Hair follicle dermal papilla cell (primary cell): ENCODE measurements around the gene ZNF428. TPM values are rescaled to one million over a fixed set of nuclear protein-coding genes. Genes with fewer than 3 reads are reported as not detected.

Experiments
- small RNA-seq: library from RNA; depleted of rRNA; stranded (forward); fragments of <200 nt; gene quantifications from one replicate; pipeline ENCODE3, GENCODE V24; 2012
- total RNA-seq: library from RNA; depleted of rRNA; stranded (reverse); fragments of >200 nt; gene quantifications from 2 replicates; pipeline ENCODE4 v1.2.3, GENCODE V29; 2012

The ZNF428 gene, protein sequence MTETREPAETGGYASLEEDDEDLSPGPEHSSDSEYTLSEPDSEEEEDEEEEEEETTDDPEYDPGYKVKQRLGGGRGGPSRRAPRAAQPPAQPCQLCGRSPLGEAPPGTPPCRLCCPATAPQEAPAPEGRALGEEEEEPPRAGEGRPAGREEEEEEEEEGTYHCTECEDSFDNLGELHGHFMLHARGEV
- total RNA-seq = 20.2 and 25.6 TPM in 2 replicates

DNA sequence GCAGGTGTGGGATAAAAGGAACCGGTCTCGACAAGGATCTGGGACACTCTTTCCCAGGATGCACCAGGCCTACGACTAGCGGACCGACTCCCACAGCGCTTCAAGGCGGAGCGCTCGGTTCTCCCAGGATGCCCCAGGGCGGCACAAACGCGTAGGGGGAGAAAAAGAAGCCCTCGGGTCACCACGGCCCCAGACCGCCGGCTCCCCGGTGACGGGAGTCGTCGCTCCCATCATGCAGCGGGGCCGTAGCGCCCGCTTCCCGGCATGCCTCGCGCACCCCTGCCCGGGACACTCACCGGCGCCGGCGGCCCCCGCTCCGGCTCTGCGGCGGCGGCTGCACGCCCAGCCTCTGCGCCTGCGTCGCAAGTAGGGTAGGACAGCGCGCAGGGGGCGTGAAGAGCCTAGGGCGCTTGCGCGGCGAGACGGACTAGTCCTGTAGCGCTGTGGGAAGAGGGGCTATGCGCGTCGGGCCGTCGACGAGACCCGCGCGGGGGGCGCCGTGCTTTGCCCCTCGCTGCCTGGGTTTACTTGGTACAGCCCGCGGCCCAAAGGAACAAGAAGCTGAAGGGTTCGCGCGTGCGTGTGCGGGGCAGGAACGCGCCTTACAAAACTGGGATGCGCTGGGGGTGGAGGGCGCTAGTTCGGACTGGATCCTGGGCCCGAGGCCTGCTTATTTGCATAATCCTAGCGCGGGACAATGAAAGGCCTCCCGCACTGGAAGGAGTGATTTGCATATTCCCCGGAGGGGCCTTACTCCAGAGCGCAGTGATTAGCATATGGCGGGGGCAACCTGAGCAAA lies at the start of gene ZNF428:
ZNF428 (minus strand) TSS at position 368 of the 799 bp plus-strand sequence. CDS start 5,325 bp downstream, outside the sequence.

DNA sequence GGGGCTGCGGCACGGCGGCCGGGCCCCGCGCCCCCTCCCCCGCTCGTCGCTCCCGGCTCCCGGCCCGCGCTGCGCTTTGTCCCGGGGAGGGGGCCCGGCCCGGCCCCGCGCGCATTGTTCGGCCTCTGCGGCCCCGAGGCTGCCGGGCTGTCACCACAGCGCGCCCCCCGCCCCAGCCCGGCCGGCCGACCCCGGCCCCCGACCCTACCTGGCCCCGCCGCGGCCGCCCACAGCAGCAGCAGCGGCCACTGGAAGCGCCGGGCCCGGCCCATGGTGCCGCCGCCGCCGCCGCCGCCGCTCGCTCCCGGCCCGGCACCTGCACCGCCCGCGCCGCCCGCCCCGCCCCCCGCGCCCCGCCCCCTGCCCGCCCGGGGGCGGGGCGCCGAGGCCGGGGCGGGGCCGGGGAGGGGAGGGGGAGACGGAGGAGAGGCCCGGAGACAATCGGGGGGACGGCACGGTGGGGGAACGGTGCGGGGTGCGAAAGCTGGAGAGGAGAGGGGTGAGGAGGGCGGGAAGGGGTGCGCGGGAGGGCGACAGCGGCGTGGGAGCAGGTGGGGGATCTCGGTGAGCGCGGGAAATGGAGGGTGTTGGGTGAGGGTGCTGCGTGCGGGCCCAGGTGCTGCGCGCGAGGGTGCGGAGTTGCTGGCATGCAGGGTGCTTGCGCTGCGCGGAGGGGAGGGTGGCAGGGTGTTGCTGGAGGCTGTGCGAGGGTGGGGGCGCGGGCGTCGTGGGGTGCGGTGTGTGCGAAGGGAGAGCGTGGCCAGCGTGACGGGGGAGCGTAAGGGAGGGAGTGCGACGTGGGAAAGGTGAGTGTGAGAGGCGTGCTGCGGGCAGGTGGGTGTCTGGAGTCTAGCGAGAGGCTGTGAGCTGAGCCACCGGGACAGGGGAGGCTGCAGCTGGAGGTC lies 20.3 kb upstream of the ZNF428 start, which contains the start of gene CADM4:
CADM4 (minus strand) TSS at position 332 of the 905 bp plus-strand sequence; CDS start at position 272, 60 bp downstream.

DNA sequence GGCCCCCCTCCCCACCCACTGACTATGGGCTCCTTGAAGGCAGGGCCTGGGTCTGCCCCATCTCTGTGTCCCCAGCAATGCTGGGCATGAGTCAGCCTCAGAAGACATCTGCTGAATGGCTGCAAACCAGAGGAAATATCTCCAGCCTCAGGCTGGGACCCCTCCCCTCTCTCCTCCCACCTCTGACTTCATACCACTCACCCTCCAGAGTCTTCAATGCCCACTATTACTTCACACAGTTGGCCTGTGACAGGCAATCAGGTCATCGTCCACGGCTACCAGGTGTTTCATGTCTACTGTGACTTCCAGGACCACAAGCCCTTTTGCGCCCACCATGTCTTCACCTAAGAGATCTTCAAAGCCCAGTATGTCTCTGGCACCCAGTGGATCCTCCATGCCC lies 7.6 kb downstream of the ZNF428 start, which contains the start of gene SRRM5:
SRRM5 (plus strand) TSS at position 301 of the 400 bp plus-strand sequence; CDS start at position 335, 34 bp downstream.

DNA sequence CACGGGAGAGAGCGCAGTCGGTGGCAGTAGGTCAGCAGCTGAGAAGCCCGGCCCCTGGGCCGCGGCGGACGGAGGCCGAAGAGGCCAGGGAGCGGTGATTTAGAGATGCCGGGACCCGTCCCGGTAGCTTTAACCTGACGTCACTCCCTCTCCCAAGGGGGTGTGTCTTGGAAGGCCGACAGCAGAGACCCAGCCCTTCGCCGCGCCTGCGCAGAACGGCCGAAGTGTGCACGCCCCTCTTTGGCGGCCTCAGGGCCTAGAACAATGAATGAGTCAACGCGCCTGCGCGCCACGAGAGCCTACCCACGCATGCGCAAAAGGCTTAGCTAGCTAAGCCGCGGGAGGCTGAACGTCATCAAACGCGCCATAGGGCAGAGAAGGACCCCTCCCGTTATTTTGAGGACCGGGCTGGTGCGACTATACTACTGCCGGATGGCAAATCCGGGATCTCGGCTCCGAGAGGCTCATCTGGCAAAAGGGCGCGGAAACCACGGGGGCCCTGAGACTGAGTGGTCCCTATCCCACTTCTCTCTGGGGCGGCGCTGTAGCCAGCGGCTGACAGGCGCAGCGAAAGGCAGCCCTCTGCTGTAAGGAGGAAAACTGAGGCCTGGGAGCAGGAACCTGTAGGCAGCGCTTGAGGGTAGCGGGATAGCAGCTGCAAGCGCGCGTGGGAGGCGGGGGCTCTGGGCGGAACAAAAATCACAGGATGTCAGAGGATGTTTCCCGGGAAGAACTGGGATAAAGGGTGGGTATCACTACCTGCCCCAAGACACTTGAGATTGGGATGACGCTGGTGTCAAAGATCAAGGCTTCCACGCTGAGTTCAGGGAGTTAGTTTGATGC lies 23.2 kb downstream of the ZNF428 start, which contains the start of the genes IRGQ and ZNF576:
IRGQ (minus strand) TSS at position 136 of the 843 bp plus-strand sequence. CDS start 796 bp downstream, outside the sequence.
ZNF576 (plus strand) TSS at position 597 of the 843 bp plus-strand sequence. CDS start 514 bp downstream, outside the sequence.

DNA sequence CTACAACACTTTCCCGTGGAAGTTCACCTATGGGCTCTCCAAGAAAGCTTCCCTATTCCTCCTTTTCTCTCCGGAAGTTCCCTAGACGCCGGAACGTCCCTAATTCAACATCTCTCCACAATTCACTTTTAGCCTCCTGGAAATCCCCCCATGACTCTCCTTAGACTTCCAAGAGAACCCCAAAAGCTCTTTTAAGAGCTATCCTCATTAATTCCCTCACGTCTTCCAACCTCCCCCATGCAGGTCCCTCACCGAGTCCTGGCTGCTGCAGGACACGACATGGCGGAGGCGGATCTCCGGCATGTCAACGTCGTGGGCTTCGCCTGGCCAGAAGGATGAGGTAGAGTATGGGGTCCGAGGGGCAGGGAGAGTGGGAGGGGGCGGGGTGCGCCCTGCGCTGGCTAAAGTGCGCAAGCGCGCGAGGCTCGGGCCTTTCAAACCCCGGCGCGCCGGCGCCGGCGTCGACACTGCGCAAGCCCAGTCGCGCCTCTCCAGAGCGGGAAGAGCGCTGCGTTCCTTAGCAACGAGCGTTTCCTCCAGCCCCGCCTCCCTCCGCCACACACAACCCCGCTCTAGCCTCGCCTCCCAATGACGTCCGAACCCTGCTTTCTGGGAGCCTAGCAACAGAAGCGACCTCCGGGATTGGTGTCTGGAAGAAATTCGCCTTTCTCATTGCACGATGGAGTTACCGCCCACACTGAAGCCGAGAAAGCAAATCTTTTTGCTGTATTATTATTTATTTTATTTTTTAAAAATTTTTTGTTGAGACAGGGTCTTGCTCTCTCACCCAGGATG lies 44.1 kb downstream of the ZNF428 start, which contains the start of the genes PINLYP and XRCC1:
PINLYP (plus strand) TSS at position 646 of the 795 bp plus-strand sequence. CDS start 1,391 bp downstream, outside the sequence.
XRCC1 (minus strand) TSS at position 372 of the 795 bp plus-strand sequence; CDS start at position 303, 69 bp downstream.

Small RNAs within 50 kb of the gene (small RNA-seq; reads per million reads assigned to genes)
- gene RN7SL368P = not detected

Other genes starting within 250 kb of the ZNF428 start
- gene TEX101, start 204.7 kb downstream of the ZNF428 start, total RNA-seq = not detected in 2 replicates
- gene LYPD3, start 154.0 kb downstream of the ZNF428 start, total RNA-seq = 0.32 and 0.36 TPM in 2 replicates
- 11.0 and 14.3 TPM in 2 replicates for gene PHLDB3, start 114.9 kb downstream of the ZNF428 start, total RNA-seq
- 46.4 and 80.8 TPM in 2 replicates for gene ETHE1, start 92.4 kb downstream of the ZNF428 start, total RNA-seq
- gene ZNF575, start 86.4 kb downstream of the ZNF428 start, total RNA-seq = 0.32 TPM in 1 of 2 replicates, not detected in the other
- gene XRCC1, start 44.1 kb downstream of the ZNF428 start, total RNA-seq = 13.1 and 18.8 TPM in 2 replicates
- 3.0 and 3.6 TPM in 2 replicates for gene PINLYP, start 43.8 kb downstream of the ZNF428 start, total RNA-seq
- gene IRGQ, start 23.5 kb downstream of the ZNF428 start, total RNA-seq = 19.9 and 24.2 TPM in 2 replicates
- 8.8 and 11.1 TPM in 2 replicates for gene ZNF576, start 23.0 kb downstream of the ZNF428 start, total RNA-seq
- gene SRRM5, start 7.5 kb downstream of the ZNF428 start, total RNA-seq = 0.24 TPM in 1 of 2 replicates, not detected in the other
- 0.12 and 0.65 TPM in 2 replicates for gene CADM4, start 20.2 kb upstream of the ZNF428 start, total RNA-seq
- 61.3 and 73.6 TPM in 2 replicates for gene PLAUR, start 50.5 kb upstream of the ZNF428 start, total RNA-seq
- gene IRGC, start 96.4 kb upstream of the ZNF428 start, total RNA-seq = not detected in 2 replicates
- 16.8 and 19.8 TPM in 2 replicates for gene SMG9, start 135.3 kb upstream of the ZNF428 start, total RNA-seq
- 6.0 and 6.4 TPM in 2 replicates for gene KCNN4, start 161.3 kb upstream of the ZNF428 start, total RNA-seq
- gene LYPD5, start 182.8 kb upstream of the ZNF428 start, total RNA-seq = 0.24 and 0.65 TPM in 2 replicates
- 13.7 and 21.3 TPM in 2 replicates for gene ZNF283, start 207.7 kb upstream of the ZNF428 start, total RNA-seq